ENCODE data around the gene LGALS13.

The LGALS13 gene

GRCh38 chr19:39602224-39602623, at the start of gene LGALS13:
Gene LGALS13, plus strand, starts transcription at chr19:39602524. Its CDS starts 45 bp downstream, at chr19:39602569.
- no peak for DNase-seq (ENCODE audit: extremely low read depth, low read depth)
- no peak for TF ChIP-seq CTCF (IDR thresholded peaks at IDR 0.05; ENCODE audit: low read depth, low read length)

GRCh38 chr19:39553082-39553652, 49.2 kb upstream of the LGALS13 start:
- no peak for DNase-seq (ENCODE audit: extremely low read depth, low read depth)
- TF ChIP-seq CTCF (IDR thresholded peaks at IDR 0.05; ENCODE audit: low read depth, low read length) = no peak

DNA sequence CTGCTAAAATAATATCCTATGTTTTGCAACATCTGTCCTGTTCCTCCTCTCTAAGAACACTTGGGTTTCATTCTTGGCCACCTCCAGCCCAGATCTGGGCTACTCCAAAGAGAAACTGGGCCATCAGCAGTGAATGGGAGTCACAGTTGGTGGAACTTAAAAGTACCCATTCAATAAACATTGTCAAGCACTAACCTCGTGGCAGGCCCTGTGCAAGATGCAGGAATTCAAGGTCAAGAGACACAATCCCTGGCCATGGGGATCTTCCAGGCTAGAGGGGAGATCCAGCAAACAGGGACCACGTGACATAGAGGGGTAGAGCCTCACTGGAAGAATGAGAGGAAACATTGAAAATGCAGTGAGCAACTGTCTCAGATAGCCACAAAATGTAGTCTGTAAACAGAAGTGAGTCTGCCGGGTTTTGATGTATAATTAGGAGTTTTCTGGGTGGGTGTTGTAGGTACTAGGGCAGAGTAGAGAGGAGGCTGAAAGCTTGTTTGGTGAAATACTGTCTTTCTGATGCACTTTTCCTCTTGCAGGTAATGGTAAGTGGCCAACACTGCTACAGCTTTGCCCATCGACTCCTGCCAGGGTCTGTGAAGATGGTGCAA, 47.5 kb upstream of the LGALS13 start:
- TF ChIP-seq CTCF (IDR thresholded peaks at IDR 0.05; ENCODE audit: low read depth, low read length) = no peak
- DNase-seq (ENCODE audit: extremely low read depth, low read depth) = no peak

DNA sequence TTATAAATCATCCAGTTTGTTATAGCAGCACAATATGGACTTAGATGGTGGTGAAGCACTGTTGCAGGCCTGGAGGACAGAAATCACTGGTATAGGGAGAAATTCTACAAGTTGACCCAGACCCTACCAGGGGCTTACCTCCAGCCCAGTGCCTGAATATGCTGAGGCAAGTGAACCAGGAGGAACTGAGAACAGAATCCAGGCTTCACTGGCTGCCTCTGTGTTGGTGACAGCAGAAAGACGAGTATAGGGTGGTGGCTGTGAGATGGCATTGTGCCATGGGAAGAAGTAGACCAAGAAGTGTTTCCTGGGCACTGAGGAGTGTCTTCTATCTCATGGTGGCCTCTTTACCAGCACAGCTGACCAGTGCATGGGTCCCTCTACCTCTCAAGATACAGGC, 46.4 kb upstream of the LGALS13 start:
- TF ChIP-seq CTCF (IDR thresholded peaks at IDR 0.05; ENCODE audit: low read depth, low read length) = no peak
- DNase-seq (ENCODE audit: extremely low read depth, low read depth) = no peak

DNA sequence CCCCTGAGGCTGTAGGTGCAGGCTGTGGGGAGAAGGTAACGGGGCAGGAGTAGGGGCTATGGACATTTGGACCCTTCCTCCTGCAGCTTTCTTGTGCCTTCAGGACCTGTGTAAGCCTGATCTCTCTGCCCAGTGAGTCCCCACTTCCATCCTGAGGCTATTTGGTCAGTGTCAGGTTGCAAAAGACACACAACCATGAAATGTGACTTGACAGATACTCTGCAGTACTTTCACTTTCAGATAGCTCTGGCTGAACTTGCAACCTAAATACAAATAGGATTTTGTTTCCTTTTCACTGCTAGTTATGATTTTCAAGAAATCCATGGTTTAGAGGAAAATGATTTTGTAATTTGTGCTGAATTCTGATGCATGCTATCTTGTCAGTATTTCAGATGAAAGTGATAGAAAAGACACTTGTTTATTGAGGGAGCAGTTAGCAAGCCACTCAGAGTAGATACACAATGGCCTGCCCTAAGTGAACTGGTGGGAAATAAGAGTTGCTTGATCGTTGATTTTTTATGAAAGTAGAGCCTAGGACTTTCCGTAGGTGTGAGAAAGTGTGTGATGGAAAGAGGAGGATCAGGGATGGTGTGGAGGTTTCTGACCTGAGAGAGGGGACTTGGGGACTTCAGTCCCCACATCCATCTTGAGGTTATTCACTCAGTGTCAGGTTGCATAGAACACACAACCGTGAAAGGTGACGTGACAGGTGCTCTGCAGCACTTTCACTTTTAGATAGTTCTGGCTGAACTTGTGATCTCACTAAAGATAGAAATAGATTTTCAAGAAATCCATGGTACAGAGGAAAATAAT, 44.3 kb upstream of the LGALS13 start:
- DNase-seq (ENCODE audit: extremely low read depth, low read depth) = no peak
- TF ChIP-seq CTCF (IDR thresholded peaks at IDR 0.05; ENCODE audit: low read depth, low read length) = no peak

GRCh38 chr19:39558624-39559117, 43.7 kb upstream of the LGALS13 start:
- DNase-seq (ENCODE audit: extremely low read depth, low read depth) = no peak
- no peak for TF ChIP-seq CTCF (IDR thresholded peaks at IDR 0.05; ENCODE audit: low read depth, low read length)

- TF ChIP-seq CTCF (IDR thresholded peaks at IDR 0.05; ENCODE audit: low read depth, low read length) = no peak
- no peak for DNase-seq (ENCODE audit: extremely low read depth, low read depth)
These were observed 38.9 kb upstream of the LGALS13 start for GRCh38 chr19:39563408-39563807.

Measured in AG09319 (cell line).